GM10266 (cell line): ENCODE results near the gene ABO.

Source experiments
- DNase-seq: peaks from one replicate; pipeline ENCODE4 v3.0.0; 2012; ENCODE audit errors: extremely low spot score
- CTCF ChIP-seq: IDR thresholded peaks from 2 replicates; pipeline ENCODE4 v1.5.1; 2012; ENCODE audit warnings: mild to moderate bottlenecking, low read depth; ENCODE audit not compliant: control insufficient read depth, insufficient read depth; ENCODE audit errors: missing control alignments

Gene ABO

GRCh38 chr9:133268335-133269056 is 6.5 kb downstream of the ABO start:
- DNase-seq = no peak
- no peak for TF ChIP-seq CTCF

GRCh38 chr9:133264235-133264764 is 10.7 kb downstream of the ABO start:
- no peak for TF ChIP-seq CTCF
- no peak for DNase-seq

GRCh38 chr9:133263557-133263956 is 11.4 kb downstream of the ABO start:
- DNase-seq = no peak
- TF ChIP-seq CTCF = no peak

- TF ChIP-seq CTCF = no peak
- DNase-seq = no peak
Observed at GRCh38 chr9:133262226-133262625, 12.8 kb downstream of the ABO start.

GRCh38 chr9:133261753-133262120 is 13.3 kb downstream of the ABO start:
- no peak for TF ChIP-seq CTCF
- DNase-seq = no peak

GRCh38 chr9:133261103-133261752 is 13.8 kb downstream of the ABO start:
- DNase-seq = no peak
- TF ChIP-seq CTCF = no peak
